ENCODE measurements around the gene KDM6A.
A peak's percentile ranks its signal among the peaks of the same experiment; 100 is the strongest.

Gene KDM6A

DNA sequence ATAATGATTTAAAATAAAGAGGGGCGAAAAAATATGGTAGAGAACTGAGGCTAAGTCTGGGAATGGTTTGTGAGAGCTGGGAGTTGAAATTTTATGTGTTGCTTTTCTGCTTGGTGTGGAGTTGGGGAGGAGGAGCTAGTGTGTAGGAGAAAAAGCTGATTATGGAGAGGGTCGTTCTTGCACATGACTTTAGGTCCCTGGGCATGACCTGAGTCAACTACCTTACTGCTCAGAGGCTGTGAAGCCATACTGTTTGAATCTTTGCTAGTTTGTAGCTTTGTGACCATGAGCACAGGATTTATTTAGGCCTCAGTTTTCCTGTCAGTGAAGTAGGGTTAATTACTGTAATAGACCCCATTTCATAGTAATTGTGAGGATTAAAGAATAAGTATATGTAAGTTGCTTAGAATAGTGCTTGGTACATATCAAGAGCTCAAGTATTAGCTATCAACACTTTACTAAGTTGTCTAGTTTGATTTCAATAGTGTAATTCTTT lies 78.6 kb downstream of the KDM6A start:
- DNase-seq: peak in 1 of 2 experiments; percentile 2
- no peak for TF ChIP-seq POLR2A (IDR thresholded peaks at IDR 0.05; ENCODE audit: low read length)
- TF ChIP-seq GATA1 (IDR thresholded peaks at IDR 0.05; ENCODE audit: low read depth, low read length): no peak

DNA sequence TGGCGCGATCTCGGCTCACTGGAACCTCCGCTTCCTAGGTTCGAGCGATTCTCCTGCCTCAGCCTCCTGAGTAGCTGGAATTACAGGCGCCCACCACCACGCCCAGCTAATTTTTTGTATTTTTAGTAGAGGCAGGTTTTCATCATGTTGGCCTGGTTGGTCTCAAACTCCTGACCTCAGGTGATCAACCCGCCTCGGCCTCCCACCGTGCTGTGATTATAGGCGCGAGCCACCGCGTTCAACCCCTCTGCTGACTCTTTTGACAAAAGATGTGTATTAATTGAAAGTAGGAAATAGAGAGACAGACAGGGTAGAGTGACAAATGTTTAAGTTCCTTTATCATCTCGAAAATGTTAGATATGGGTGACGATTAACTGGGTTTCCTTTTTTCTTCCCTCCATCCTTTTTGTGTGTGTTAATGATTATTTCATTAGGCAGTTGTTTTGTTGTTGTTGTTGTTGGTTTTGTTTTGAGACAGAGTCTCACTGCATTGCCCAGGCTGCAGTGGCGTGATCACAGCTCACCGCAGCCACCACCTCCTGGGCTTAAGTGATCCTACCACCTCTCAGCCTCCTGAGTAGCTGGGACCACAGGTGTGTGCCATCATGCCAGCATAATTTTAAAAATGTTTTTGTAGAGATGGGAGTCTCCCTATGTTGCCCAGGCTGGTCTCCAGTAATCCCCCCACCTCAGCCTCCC lies 79.5 kb downstream of the KDM6A start:
- no peak for DNase-seq
- TF ChIP-seq POLR2A (IDR thresholded peaks at IDR 0.05; ENCODE audit: low read length) (no peak), GATA1 (IDR thresholded peaks at IDR 0.05; ENCODE audit: low read depth, low read length) (no peak)

DNA sequence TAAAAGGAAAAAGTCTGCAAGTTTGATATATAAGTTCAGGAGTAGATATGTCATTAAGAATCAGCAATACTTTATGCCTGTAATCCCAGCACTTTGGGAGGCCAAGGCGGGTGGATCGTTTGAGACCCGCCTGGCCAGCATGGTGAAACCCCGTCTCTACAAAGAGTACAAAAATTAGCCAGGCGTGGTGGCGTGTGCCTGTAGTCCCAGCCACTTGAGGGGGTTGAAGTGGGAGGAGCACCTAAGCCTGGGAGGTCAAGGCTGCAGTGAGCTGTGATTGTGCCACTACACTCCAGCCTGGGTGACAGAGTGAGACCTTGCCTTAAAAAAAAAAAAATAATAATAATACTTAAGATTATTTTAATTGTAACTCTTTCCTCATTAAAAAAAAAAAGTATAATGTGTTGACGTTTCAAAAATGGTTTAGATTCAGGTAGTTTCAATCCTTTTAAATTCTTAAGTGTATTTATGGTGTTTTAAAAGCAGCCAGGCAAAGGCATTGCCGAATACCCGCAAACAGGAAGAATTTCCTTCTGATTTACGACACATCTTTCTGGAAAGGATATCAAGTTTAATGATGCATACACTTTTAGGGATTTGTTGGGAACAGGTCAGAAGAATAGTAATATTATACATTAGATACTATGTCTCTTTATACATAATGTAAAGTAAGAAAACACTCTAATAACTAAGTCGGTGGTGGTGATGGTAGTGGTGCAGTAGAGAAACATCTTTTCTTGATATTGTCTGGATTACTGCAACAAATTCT lies 80.9 kb downstream of the KDM6A start:
- DNase-seq: no peak
- TF ChIP-seq POLR2A (IDR thresholded peaks at IDR 0.05; ENCODE audit: low read length) (no peak), GATA1 (IDR thresholded peaks at IDR 0.05; ENCODE audit: low read depth, low read length) (no peak)

DNA sequence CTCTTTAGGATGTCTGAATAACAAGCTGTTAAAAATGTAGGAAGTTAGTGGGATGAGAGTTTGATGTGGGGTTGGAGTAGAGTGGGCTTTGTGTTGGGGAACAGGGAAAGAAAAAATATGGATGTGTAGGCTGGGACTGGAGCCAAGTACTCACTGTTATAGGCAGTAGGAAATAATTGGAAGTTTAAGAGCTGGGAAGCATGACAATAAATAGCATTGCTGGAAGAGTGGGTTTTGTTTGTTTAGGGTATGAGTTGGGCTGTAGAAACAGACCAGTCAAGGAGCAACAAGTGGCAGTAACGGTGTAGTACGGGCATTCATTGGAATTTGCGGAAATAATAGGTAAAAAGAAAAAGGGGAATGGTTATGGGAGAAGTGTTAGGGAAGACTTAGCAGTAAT lies 81.6 kb downstream of the KDM6A start:
- TF ChIP-seq GATA1 (IDR thresholded peaks at IDR 0.05; ENCODE audit: low read depth, low read length): no peak
- TF ChIP-seq POLR2A (IDR thresholded peaks at IDR 0.05; ENCODE audit: low read length): no peak
- DNase-seq: no peak

DNA sequence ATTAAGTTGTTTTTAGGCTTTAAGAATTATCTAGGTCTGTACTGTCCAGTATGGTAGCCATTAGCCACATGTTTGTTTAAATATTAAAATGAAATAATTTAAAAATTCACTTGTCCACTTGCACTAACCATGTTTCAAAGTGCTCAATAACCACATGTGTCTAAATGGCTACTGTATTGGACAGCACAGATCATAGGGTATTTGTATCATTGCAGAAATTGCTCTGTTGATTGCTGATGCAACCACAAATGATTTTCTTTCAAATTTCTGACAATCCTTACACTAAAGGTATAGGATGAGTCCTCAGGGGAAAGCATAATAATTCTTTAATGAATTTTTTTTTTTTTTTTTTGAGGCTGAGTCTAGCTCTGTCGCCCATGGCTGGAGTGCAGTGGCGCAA lies 84.9 kb downstream of the KDM6A start:
- TF ChIP-seq GATA1 (IDR thresholded peaks at IDR 0.05; ENCODE audit: low read depth, low read length) (no peak), POLR2A (IDR thresholded peaks at IDR 0.05; ENCODE audit: low read length) (no peak)
- no peak for DNase-seq

DNA sequence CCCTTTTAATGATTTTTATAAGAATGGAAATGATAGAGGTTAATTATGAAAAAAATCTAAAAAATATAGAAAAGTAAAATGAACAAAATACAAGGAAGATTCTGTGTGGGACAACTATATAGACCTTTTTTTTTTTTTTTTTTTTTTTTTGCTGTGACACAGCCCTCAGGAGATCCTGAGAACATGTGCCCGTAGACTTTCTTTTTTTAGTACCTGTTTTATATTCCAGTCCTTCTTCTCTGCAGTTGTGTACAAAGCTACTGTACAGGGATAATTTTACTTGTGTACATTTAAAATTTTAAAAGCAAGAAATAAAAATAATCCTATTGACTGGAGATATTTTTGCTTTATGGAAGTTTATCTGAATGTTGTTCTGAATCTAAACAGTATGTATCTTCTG lies 85.5 kb downstream of the KDM6A start:
- DNase-seq: no peak
- no peak for TF ChIP-seq POLR2A (IDR thresholded peaks at IDR 0.05; ENCODE audit: low read length)
- TF ChIP-seq GATA1 (IDR thresholded peaks at IDR 0.05; ENCODE audit: low read depth, low read length): no peak

DNA sequence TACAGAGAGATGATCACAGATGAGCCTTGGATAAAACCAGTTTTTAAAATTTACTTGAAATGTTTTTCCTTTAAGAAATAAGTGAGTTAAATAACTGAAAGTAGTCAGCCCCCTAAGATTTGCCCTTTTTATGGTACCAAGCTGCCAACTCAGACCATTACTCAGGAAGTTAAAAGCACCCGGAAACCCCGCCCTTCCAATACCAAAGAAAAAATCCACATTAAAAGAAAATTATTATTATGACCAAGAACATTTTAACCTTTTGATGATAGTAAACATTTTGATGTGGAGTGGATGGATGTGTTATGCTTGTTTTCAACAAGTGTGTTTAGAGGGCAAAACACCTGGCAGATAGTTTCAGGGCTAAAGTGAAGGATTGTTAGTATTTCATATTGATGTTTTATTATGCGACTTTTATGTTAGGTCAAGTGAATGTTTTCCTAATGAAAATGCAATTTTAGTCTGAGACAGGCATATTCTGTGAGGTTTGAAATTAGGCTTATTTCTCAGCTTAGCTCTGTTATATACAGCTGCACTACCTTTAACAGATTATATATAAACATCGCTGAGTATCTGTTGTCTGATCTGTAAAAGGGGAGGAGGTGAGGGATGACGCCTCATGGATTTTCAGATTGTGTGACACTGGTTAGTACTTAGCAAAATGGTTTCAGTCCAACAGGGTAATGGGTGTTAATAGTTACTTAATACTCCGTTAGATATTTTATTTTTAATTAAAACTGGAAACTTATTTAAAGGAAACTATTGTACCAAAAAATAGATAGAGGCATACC lies 89.0 kb downstream of the KDM6A start:
- no peak for DNase-seq
- TF ChIP-seq GATA1 (IDR thresholded peaks at IDR 0.05; ENCODE audit: low read depth, low read length) (no peak), POLR2A (IDR thresholded peaks at IDR 0.05; ENCODE audit: low read length) (no peak)

DNA sequence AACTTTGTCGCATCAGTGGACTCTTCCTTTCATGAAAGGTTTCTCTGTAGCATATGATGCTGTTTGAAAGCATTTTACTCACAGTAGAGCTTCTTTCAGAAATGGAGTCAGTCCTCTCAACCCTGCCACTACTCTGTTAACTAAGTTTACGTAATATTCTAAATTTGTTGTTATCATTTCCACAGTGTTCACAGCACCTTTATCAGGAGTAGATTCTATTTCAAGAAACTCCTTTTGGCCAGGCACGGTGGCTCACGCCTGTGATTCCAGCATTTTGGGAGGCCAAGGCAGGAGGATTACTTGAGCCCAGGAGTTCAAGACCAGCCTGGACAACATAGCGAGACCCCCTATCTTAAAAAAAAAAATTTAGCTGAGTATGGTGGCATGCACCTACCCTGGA lies 90.0 kb downstream of the KDM6A start:
- TF ChIP-seq POLR2A (IDR thresholded peaks at IDR 0.05; ENCODE audit: low read length) (no peak), GATA1 (IDR thresholded peaks at IDR 0.05; ENCODE audit: low read depth, low read length) (no peak)
- DNase-seq: no peak

DNA sequence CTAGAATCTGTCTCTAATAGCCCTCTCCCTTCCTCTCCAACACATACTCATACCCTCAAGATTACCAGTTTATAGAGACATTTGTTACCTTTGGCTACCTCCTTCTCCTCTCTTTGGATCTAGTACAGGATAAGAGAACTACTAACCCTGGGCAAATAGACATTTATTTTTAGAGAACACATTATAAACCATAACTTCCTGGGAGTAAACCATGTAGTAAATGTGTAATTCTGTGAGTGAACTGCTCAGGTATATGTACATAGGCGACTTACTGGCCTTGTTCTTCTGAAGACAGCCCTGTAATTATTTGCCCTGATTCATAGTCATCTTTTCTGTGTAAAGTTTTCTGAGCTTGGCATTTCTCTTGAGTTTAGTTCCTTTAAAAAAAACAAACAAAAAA lies 94.2 kb downstream of the KDM6A start:
- TF ChIP-seq POLR2A (IDR thresholded peaks at IDR 0.05; ENCODE audit: low read length): no peak
- TF ChIP-seq GATA1 (IDR thresholded peaks at IDR 0.05; ENCODE audit: low read depth, low read length): no peak
- DNase-seq: no peak

DNA sequence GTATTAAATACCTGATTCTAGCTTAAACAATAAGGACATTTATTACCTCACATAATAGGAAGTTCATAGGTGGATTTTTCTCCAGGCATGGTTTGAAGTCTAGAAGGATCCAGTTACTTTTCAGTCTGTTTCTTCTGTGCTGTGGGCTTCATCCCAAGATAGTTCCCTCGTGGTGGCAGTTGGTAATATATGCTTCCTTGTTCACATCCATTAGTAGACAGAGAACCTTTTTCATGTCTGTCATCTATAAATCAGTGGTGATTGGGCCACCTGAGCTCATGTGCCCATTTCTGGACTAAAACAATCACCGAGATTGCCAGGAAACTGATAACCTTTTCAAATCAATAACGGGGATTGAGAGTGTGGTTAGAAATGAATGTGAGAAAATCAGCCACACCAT lies 97.7 kb downstream of the KDM6A start:
- TF ChIP-seq POLR2A (IDR thresholded peaks at IDR 0.05; ENCODE audit: low read length) (no peak), GATA1 (IDR thresholded peaks at IDR 0.05; ENCODE audit: low read depth, low read length) (no peak)
- peak in 1 of 2 experiments; percentile 4 for DNase-seq

DNA sequence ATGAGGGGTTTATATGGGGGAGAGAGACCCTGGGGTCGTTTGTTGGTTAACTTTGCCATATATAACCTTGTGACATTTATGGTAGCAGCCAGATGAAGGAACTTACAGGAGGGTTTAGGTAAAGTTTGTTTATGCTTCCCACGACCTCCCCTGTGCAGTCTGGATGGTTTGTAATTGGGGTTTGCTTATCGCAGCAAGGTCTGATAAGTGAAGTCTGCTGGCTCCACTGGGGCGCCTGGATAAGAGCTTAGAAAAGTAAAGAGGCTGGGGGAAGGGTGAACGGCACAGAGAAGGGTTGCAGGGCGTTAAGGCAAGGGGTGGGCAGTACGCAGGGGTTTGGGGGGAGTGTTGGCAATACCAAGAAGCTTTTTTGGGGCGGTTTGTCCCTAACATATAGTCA lies 98.7 kb downstream of the KDM6A start:
- peak; percentile 76 to 86 for DNase-seq
- TF ChIP-seq GATA1 (IDR thresholded peaks at IDR 0.05; ENCODE audit: low read depth, low read length) (no peak), POLR2A (IDR thresholded peaks at IDR 0.05; ENCODE audit: low read length) (no peak)

DNA sequence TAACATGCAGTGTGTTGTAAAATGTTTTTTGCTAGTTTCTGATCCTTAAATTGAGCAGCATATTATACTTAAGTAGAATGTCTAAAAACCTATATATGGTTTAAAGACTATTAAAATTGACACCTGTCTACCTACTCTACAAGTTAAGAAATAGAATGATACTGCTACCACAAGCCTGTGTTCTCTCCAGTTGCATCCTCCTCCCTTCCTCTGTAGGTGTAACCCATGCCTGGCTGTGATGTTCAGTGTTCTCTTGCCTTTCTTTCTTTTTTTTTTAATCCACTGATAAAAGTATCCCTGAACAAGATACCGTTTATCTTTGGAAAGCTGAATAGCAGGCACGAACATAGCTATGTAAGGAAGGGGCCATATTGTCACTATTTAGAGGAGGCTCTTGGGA lies 99.1 kb downstream of the KDM6A start:
- no peak for TF ChIP-seq GATA1 (IDR thresholded peaks at IDR 0.05; ENCODE audit: low read depth, low read length)
- no peak for TF ChIP-seq POLR2A (IDR thresholded peaks at IDR 0.05; ENCODE audit: low read length)
- DNase-seq: peak; percentile 4 to 26

DNA sequence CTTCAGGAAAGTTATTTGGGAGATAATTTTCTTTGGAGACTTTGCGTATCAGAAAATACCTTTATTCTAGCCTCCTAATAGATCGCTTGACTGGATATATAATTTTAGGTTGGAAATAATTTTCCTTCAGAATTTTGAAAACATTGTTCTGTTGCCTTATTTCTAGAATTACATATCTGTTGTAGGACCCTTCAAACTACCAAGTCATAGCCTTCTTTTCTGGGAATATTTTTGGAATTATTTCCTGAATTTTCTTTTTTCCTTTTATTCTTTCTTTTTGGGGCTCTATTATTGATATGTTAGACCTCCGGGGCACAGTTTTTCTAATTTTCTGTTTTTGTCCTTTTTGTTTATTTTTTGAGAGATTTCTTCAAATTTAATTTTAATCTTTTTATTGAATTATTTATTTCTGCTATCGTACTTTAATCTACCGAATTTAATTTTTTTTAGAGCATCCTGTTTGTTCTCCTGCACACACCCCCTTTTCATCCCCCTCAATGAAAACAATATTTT lies 100.5 kb downstream of the KDM6A start:
- DNase-seq: no peak
- no peak for TF ChIP-seq POLR2A (IDR thresholded peaks at IDR 0.05; ENCODE audit: low read length)

DNA sequence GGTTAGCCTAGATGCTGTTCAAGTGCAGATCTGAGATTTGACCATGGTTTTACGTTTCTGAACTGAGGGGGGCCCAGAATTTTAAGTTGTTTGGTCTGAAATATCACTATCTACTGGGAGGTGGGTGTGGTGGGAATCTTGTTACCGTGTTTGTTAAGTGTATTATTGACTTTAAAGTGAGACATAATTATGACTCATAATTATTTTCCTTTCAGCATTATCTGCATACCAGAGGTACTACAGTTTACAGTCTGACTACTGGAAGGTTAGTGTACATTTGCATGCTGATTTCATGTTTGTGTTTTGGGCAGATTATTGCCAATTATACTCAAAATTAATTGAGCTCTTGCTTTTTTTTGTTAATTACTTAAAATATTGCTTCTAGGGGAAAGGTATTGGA lies 101.5 kb downstream of the KDM6A start:
- no peak for DNase-seq
- TF ChIP-seq POLR2A (IDR thresholded peaks at IDR 0.05; ENCODE audit: low read length) (no peak), GATA1 (IDR thresholded peaks at IDR 0.05; ENCODE audit: low read depth, low read length) (no peak)

Measured in erythroblast (primary cell).